NCI-H748 (cell line): ENCODE data around the gene CALU.

ENCODE experiments used
- DNase-seq: peaks from one replicate; lab custom pipeline; 2025; ENCODE audit not compliant: unreplicated experiment; lab: John Stamatoyannopoulos, UW

The CALU gene

GRCh38 chr7:128809363-128809762 is 70.2 kb downstream of the CALU start:
- no peak for DNase-seq

- DNase-seq: no peak
Measured at GRCh38 chr7:128810473-128810872, 71.3 kb downstream of the CALU start.

DNA sequence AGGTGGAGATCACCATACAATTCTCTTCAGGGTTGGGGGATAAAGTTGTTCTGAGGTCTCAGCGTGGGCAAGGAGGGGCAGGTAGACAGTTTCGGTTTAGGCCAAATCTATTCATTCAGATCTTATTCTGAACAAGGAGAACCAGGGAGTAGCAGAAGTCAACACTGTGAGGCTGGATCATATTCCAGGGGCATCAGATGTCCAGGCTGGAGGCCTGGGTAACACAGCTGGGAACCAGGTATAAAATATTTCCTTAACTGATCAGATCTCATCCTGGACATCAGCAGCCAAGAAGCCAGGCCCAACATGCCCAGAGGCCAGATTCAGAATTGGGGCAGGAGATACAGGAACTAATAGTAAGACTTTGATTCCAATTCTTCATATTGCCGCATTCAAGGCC is 71.8 kb downstream of the CALU start:
- DNase-seq: no peak

DNA sequence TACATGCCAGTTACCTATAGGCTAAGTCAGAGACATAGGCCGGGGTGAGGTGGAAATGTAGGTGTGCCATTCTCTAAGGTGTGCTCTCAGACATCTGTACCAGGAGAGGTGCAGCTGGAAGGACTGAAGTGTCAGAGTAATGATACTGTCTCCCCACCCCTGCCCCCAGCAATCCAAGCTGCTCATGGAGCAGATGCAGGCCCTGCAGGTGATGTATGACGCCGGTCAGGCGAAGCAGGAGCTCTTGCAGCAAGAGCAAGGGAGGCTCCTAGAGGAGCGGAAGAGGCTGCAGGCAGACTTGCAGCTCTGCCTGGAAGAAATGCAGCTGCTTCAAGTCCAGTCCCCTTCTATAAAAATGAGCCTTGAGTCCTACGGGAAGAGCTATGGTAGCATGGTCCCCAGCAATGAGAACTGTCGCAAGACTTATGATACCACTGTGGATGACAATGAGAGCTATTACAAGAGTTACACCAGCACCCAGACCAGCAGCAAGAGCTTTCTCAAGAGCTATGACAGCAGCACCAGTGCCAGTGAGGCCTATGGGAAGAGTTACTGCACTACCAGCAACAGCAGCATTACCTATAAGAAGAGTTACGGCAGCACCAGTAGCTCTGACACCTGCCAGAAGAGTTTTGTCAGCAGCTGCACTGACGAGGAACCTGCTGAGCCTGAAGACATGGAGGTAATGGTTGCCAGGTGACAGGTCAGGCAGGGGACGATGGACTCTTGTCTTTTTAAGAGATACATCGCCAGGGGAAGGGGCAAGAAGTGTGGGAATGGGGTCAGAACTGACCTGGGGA is 72.7 kb downstream of the CALU start:
- DNase-seq: peak; percentile 49

GRCh38 chr7:128812514-128813168 is 73.5 kb downstream of the CALU start:
- DNase-seq: peak; percentile 62

GRCh38 chr7:128814499-128814898 is 75.3 kb downstream of the CALU start:
- no peak for DNase-seq

GRCh38 chr7:128815289-128815942 is 76.3 kb downstream of the CALU start:
- DNase-seq: no peak

DNA sequence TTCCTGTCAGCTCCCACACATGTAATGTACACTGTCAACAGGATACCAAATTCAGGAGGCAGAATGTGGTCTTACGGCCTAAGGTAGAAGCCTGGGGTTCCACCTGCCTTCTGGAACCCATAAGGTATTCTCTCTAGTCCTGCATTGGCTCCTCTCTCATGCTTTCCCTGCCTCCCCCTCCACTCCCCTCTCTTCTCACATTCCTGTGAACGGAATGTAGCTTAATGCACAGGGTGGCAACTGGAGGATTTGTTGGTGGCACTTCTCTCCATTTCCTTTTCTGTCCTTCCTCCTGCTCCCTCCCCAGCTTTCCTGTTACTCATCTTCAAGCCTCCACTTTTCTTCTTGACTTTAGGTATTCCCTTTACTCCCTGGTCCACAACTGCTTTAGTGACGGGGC is 79.5 kb downstream of the CALU start:
- DNase-seq: no peak
